Left forelimb (tissue), 1 donor: ENCODE measurements around the gene CRYZL1.

Experiments used
- DNase-seq: peaks from one replicate; pipeline ENCODE4 v3.0.0-alpha.2; 2018; ENCODE audit warnings: low spot score

The CRYZL1 gene

DNA sequence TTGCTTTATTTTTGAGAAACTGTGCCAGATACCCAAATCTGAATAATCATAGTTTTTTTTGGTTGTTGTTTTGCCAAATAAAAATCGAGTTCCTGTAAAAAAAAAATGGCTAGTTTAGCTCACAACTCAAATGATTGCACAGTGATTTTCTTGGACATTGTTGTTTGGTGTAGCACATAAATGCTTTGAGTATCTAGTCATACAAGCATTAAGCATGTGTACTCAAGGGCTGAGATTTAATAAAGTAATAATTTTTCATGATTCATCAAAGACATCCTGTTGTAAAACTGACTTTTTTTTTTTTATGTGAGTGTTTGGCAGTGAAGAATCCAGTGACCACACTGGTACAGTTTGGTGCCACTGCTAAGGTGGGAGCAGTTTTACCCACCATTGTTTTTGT is 19.6 kb upstream of the CRYZL1 start:
- no peak for DNase-seq

DNA sequence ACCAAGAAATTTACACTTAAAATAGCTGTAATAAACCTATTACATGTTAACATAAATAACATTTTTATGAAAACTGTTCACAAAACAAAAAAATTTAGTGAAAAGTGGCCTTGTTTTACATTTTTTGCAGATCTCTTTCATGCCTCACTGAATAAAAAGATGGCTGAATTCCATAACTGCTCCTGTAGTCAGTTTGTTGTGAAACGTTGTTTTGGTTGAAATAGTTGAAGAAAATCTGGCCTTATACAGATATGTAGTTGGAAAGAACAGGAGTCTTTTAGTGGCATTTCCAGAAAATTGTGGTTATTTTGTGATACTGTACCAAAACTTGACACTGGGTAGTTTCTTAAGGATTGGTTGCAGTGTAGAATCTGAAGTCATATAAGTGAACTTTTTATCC is 18.9 kb upstream of the CRYZL1 start:
- no peak for DNase-seq

DNA sequence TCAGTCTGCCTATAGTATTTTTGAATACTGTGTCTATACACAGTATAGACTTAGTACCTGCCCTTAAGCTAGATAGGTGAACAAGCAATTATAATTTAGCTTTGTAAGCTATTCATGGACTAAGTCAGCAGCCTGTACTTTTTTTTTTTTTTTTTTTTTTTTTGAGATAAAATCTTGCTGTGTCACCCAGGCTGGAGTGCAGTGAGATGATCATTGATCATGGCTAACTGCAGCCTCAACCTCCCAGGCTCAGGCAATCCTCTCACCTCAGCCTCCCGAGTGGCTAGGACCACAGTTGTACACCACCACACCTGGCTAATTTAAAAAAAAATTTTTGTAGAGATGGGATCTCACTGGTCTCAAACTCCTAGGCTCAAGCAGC is 18.0 kb upstream of the CRYZL1 start:
- DNase-seq = no peak

DNA sequence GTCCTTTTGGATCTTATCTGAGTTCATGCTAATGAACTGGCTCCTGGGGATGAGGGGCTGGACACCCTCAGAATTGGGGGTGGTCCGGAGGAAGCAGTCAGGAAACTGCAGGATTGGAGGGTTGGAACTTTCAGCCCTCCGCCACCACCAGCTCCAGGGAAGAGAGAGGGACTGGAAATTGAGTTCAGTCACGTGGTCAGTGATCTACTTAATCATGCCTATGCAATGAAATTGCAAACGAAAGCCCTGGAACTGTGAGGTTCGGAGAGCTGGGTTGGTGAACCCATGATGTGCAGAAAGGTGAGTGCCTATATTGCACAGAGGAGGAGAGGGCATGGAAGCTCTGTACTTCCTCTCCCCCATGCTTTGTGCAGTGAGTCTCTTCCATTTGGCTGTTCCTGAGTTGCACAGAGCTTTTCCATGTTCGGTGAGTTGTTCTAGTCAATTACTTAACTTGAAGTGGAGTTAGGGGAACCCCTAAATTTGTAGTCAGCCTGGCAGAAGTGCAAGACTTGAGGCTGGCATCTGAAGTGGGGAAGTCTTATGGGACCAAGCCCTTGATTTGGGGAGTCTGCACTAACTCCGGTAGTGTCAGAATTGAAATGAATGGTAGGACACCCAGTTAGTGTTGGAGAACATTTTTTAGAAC is 17.5 kb upstream of the CRYZL1 start:
- no peak for DNase-seq

DNA sequence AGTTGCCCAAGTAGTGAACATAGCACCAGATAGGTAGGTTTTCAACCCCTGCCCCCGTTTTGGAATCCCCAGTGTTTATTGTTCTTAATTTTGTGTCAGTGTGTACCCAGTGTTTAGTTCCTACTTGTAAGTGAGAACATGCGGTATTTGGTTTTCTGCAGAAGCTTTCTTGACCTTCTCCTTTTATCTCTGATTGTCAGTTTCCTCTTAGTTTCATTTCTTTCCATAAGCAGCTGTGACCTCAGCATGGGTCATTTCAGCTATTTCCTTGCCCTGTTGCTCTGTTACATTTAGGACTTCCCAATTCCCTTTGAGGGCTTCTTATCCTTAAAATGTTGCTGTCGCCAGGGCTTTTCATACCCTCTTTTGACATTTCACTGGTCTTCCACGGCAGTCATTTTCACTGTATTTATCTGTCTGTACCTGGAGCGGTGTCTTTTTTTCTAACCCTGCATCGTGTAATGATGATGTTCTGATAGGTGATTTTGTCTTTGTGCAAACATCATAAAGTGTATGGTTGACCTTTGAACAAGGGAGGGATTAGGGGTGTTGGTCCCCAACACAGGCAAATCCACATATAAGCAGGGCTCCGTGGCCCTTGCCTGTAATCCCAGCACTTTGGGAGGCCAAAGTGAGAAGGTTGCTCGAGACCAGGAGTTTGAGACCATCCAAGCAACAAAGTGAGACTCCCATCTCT is 15.7 kb upstream of the CRYZL1 start:
- no peak for DNase-seq

DNA sequence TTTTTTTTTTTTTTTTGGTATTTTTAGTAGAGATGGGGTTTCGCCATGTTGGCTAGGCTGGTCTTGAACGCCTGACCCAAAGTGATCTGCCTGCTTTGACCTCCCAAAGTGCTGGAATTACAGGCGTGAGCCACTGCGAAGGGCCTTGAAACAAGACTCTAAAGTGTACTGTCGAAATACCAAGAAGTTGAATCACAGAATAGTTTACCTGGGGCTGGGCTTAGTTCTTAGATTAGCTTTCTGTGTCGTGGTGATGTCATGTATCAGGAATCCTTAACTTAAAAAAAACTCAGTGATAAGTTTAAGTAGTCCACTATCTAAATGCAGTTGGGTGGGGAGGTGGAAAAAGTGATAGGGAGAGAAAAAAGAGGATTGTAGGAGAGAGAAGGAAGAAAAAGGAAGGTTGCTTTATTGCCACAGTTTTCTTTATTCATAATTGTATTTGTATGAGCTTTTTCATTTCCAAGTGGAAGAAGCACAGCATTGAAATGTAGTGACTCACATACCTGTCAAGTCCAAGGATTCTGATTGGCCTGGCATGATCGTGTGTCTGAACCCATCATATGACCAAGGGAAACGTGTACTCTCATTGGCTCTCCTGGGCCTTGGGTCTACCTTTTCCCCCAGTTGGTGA is 14.2 kb upstream of the CRYZL1 start:
- no peak for DNase-seq

DNA sequence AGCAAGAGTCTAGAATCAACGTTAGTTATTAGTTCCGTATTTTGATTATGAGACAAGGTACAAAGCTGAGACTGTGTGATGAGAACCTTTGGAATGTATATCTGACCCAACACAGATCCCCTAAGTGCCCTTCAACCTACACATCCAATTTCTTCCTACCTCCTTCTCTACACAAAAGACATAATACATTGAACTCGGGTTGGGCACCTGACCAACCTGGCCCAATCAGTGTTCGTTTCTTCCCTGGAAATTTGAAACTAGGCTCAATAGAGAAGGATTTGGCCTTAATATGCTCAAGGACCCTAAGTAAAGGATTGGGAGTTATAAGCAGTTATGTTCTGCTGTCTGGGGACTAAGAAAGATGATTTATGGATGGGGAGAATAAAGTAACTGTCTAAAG is 12.9 kb upstream of the CRYZL1 start:
- no peak for DNase-seq

DNA sequence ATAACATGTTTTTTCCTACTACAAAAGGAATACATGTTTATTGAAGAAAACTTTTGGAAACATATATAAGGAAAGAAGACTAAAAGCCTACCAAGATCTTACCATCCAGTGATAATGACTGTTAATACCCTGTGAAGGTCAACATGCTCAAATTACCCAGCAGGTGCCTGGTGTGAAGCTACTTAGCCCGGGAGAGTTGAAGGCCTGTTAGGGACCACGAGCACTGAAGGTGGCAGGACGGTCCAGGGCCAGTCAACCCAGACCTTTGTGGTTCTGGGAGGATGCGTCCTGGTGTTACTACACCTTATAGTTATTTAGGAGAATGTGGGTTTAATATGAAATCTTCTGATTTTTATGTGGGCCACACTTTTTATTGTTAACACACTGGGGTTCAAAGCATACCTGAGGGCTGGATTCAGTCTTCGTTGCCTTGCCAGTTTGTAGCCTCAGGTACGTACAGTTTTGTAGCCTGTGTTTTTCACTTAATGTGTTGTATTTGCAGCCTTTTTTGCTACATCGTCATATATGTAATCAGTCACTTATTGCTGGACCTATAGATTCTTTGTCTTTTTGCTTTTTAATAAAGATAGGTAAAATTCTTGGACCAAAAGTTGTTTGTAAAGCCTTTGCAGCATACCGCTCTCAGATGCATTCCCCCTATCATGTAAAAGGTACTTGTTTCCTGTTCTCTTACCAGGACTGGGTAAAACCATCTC is 10.6 kb upstream of the CRYZL1 start:
- no peak for DNase-seq

DNA sequence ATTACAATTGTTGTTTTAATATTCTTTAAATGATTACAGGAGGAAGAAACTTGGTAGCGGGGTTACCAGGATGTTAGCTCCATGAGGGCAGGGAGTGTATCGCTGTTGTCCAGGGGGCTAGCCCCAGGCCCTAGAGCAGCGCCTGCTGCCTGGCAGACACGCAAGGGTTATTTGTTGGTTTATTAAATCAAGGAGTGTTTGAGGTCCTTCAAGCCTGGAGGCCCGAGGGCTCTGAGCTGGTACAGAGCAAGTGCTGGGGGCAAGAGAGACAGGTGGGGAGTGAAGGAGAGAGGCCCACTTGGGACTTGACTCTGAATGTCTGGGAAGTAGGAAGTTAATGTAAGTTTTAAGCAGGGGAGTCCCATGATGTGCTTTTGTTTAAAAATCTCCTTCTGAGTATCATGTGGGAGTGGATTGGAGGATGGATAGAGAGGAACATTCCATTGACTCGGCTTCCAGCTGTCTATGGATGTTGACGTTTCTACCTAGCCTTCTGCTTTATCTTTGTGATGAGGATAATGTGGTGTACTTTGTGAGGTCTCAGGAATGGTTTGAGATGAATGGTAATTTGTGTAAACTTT is 9.5 kb upstream of the CRYZL1 start:
- no peak for DNase-seq

DNA sequence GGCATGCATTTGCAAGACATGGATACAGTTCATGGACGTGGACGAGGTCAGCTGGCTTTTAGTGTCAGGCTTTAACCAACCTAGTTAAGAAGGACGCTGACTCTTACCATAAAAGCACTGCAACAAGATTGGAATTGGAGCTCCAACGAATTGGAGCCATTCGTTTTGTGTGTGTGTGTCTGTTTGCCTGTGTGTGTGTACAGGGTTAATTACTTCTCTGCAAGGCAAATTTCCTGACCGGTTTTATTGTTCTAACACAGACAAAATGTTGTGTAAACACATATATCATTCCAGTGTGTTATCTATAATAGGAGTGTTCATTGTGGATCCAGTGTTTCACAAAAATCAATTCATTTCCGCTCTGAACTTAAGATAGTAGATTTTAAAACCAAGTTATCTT is 8.7 kb upstream of the CRYZL1 start:
- no peak for DNase-seq

DNA sequence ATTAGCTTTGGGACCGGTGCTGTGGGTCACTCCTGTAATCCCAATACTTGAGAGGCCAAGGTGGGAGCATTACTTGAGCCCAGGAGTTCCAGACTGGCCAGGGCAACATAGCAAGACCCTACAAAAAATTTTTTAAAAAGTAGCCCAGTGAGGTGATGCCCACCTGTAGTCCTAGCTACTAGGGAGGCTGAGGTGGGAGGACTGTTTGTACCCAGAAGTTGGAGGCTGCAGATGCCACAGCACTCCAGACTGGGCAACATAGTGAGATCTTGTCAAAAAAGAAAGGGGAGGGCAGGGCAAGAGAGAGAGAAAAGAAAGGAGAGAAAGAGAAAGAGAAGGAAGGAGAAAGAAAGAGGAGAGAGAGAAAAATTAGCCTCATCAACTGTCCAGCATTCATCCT is 7.0 kb upstream of the CRYZL1 start:
- DNase-seq = no peak

DNA sequence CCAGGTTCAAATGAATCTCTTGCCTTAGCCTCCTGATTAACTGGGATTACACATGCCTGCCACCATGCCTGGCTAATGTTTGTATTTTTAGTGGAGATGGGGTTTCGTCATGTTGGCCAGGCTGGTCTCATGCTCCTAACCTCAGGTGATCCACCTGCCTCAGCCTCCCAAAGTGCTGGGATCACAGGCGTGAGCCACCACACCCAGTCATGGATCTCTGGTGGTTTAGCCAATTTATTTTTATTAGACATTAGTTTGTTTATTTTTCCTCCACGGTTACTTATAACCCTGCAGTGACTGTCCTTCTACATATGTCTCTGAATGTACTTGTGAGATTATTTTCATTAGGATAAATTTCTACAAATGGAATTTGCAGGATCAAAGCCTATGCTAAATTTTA is 6.0 kb upstream of the CRYZL1 start:
- no peak for DNase-seq

DNA sequence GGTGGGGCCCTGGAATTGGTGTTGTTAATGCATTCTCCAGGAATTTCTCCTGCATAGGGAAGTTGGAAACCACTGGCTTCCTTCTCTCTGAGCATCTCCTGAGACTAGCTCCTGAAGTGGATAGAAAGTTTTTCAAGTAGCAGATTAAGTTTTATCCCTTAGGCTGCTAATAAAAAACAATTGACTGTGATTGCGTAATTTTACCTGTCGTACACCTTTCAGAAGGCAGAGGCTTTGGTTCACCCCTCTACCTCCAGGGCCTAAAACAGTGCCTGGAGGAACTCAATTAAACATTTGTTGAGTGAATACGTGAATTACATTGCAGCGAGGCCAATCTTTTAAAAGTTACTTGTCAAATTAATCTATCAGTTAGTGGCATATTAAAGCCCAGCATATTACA is 4.2 kb upstream of the CRYZL1 start:
- DNase-seq = no peak

DNA sequence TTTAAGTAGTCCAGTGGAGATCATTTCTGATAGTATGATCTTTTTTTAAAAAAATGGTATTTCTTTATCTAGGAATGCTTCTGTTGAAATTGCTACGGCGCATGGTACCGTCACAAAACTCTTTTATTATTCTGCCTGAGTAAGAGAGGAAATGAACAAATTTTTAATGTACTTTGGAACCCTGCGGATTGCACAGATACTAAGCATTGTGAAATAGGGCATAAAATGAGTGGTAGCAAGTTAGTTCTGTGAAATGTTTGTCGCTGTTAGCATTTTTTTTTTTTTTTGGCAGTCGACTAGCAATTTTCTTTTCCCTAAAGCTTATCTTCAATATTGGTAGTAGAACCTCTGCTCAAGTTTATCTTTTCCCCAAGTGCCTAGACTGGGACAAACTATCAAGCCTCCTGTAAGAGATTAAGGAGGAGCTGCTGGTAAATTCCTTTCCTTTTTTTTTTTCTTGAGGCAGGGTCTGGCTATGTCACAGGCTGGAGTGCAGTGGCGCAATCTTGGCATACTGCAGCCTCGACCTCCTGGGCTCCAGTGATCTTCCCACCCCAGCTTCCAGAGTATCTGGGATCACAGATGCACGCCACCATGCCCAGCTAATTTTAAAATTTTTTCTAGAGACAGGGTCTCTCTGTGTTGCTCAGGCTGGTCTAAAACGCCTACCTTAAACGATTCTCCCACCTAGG is 3.0 kb upstream of the CRYZL1 start:
- DNase-seq = no peak

DNA sequence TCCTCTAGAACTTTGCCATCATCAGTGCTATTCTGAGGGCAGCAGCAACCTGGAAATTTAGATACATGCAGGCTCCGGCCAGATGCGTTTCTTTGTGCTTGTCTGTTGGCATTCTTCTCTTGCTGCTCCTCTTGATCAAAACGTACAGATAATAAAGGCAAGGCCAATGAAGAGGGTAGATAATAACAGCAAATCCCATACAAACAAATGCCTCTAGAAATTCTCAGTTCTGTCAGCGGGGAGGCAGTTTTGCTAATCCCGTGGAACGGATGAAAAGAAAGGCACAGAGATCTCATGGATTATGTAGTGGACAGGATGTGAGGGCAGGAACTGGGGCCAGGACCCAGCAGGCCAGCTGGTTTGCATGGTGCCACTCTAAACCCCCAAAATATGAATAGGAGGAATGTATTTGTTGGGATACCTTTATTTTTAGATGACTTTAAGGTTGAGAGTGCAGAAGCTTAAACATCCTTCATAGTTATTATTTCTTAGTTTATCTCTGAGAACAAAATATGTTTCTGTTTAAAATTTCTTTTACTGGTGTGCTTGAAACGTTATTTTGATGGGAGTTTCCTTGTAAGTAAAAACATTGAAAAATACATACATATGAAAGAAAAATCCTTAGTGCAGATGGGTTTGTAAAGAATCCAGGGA is 2.2 kb upstream of the CRYZL1 start:
- DNase-seq = no peak

DNA sequence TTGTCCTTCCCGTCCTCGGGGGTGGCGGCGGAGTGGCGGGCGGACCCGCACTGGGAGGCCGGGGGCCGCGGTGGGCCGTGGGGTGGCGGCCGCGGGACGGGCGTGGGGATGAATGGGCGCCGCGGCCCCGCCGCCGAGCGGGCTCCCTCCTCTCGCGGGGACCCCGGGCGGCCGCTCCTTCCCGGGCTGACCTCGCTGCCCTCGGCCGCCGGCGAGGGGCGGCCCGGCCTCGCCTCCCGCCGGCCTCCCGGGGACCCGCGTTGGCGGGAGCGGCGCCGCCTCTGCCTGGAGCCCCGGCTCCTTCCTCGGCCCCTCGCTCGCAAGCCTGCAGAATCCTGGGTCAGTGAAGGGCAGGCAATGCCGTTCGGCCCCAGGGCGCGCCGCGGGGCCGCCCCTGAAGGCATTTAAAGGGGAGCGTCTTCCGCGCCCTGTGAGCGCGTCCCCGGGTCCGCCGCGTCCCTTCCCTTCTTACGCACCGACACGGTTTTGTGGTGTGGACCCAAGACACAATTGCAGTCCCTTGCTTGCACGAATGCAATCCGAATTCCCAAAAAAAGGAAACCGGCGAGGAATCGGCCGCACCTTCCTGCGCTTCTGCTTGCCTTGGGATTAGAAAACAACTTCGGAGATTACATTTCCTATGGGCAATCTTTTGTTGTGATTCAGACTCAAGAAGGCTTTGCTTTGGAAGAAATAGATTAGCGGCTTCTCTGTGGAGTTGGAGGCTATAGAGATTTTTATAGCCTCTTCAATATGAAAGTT is 1.5 kb upstream of the CRYZL1 start:
- peak; percentile 68 for DNase-seq

DNA sequence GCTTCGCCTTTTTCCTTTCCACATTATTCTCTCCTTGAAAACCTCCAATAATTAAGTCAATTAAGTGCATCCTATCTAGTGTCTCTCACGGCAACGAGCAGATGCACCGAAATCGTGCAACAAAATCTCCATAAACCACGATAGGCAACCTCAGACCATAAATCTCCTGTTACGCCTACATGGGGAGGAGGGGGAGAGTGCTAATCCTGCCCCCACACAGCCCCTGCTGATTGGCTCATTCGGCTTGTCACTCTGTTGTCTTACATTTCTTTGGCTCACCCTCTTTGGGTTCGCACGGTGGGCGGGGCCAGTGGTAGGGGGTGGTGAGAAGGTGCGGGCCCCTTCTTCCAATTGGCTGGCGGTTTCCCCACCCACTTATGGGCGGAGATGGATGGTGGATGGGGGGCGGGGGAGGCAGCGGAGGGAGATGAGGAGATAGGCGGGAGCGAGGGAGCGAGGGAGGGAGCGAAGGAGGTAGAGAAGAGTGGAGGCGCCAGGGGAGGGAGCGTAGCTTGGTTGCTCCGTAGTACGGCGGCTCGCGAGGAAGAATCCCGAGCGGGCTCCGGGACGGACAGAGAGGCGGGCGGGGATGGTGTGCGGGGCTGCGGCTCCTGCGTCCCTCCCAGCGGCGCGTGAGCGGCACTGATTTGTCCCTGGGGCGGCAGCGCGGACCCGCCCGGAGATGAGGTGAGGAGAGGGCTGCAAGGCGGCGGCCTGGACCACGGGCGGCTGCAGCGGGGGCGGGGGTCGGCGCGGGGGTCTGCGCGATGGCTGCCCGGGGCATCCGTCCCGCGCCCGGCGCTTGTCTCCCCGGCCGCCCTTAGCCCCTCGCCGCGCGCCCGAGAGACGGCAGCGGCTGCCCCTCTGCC is 720 bp upstream of the CRYZL1 start, which contains the start of gene ITSN1:
ITSN1 (plus strand) TSS at position 475 of the 869 bp plus-strand sequence. CDS start 76,328 bp downstream, outside the sequence.
- peak; percentile 100 for DNase-seq

DNA sequence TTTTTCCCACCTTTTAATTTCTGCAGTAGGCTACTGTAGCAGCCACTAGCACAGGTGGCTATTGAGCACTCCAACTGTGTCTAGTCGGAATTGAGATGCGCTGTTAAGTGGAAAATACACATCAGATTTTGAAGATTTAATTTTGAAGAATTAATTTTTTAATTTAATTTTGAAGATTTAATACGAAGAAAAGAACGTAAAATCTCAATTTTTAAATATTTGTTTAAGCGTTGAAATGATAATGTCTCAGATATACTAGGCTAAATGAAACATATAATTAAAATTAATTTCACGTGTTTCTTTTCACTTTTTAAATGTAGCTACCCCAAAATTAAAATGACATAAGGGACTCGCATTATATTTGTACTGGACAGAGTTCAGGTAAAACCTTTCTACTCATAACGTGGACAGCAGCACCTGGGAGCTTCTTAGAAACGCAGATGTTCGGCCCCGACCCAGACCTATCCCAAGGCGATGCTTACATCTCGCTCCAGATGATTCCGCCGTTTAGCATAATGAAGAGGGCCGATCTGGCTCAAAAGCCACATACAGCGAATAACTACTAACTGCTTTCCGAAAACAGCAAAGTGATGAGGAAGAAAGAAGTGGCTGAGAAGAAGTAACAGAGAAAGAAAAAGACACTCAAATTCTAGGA is 717 bp downstream of the CRYZL1 start:
- DNase-seq = no peak

DNA sequence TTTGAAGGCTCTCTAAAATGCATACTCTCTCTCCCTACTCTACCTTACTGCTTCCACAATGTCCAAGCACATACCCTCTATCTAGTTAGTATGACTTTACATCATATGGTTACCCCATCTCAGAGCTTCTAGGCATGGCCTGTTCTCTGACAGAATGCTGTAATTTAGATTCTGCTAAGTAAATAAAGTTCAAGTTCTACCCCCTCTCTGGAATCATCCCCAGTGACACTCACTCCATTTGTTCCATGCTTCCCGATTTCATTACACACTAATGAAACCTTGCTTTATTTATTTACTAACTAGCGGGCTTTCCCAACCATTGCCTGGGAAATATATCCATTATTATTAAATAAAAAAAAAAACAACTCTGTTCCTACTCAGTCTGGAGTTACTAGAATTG is 7.3 kb downstream of the CRYZL1 start:
- no peak for DNase-seq
